ENCODE results near the gene PTPRD.

PTPRD gene

DNA sequence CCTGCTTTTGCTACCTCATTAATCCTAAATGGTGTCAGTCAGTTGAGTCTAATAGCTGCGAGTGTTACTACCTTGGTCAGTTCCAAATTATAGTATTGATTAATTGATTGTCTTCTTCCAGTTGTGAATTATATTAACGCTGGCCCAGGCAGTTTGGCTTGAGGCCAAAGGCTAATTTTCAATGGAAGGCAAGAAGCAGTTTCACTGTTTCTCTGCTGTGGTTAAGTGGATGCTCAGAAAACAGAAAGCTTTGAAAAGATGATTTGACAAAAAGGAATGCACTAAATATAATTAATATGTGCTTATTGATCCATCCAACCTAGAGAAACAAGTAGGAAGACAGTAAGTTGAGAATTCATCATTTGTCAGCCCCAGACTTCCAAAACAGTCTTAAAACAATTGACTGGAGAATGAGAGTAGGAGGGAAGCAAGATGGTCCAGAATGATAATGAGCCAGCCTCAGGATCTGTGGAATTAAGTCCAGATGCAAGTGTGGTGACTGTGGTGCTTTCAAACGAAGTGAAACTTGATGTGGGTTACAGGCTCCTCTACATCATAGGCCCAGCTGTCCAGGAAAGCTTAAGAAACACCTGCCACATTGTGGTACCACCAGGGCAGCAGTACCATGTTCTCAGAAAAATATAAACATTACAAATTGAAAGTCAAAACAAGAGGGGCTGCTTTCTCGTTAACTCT, 1442.2 kb downstream of the PTPRD start:
- no CpG with 5 or more reads among the region's 4 CpGs for WGBS (ENCODE audit: extremely low coverage, insufficient coverage, insufficient read length)
- Histone ChIP-seq H4K91ac (ENCODE audit: low read depth, low read length) (no peak overlapping the region), H2AFZ (ENCODE audit: insufficient read depth, low read length, poor library complexity) (no peak overlapping the region), H4K8ac (ENCODE audit: low read depth, low read length) (no peak overlapping the region), H2BK120ac (ENCODE audit: insufficient read depth, low read length, poor library complexity) (no peak overlapping the region), H3K18ac (ENCODE audit: low read length) (no peak overlapping the region), H3K27me3 (ENCODE audit: insufficient read depth, low read length) (no peaks in the 10 kb centered on the region), H3K9ac (ENCODE audit: low read length) (no peak overlapping the region), H3K4me3 (ENCODE audit: low read depth, low read length) (no peak overlapping the region), H3K14ac (ENCODE audit: low read length) (no peak overlapping the region), H3K4me1 (ENCODE audit: control insufficient read depth in 1 of 2, insufficient read depth in 2 of 2, low read length in 2 of 2) (no peaks in the 10 kb centered on the region), H3K36me3 (ENCODE audit: control insufficient read depth in 1 of 2, insufficient read depth in 2 of 2, low read length in 2 of 2) (no peaks in the 10 kb centered on the region), H3K23ac (ENCODE audit: low read length) (no peak overlapping the region), H3K9me3 (ENCODE audit: insufficient read depth, low read depth, low read length) (no peaks in the 10 kb centered on the region), H4K12ac (ENCODE audit: low read depth, low read length) (no peak overlapping the region), H3K4ac (ENCODE audit: low read depth, low read length) (no peak overlapping the region), H3K4me2 (ENCODE audit: low read length) (no peak overlapping the region), H2BK5ac (ENCODE audit: low read depth, low read length, poor library complexity) (no peak overlapping the region), H3K79me2 (ENCODE audit: control insufficient read depth, insufficient read depth, low read length, poor library complexity) (no peaks in the 10 kb centered on the region), H3K79me1 (ENCODE audit: low read length) (no peaks in the 10 kb centered on the region), H2AK5ac (ENCODE audit: low read length) (no peak overlapping the region), H2BK12ac (ENCODE audit: low read length) (no peak overlapping the region), H3K27ac (ENCODE audit: low read depth, low read length) (no peak overlapping the region)
- no peak for DNase-seq

- no peak overlapping the region for H3K18ac ChIP-seq (ENCODE audit: low read length)
- H3K4me3 ChIP-seq (ENCODE audit: low read depth, low read length) = no peak overlapping the region
- H3K9ac ChIP-seq (ENCODE audit: low read length) = no peak overlapping the region
- no peak overlapping the region for H3K23ac ChIP-seq (ENCODE audit: low read length)
- H3K79me2 ChIP-seq (ENCODE audit: control insufficient read depth, insufficient read depth, low read length, poor library complexity) = no peaks in the 10 kb centered on the region
- H4K91ac ChIP-seq (ENCODE audit: low read depth, low read length) = no peak overlapping the region
- H2AK5ac ChIP-seq (ENCODE audit: low read length) = no peak overlapping the region
- no peak overlapping the region for H3K4ac ChIP-seq (ENCODE audit: low read depth, low read length)
- no peak overlapping the region for H4K8ac ChIP-seq (ENCODE audit: low read depth, low read length)
- H2BK12ac ChIP-seq (ENCODE audit: low read length) = no peak overlapping the region
- no CpG with 5 or more reads among the region's 3 CpGs for WGBS (ENCODE audit: extremely low coverage, insufficient coverage, insufficient read length)
- H3K14ac ChIP-seq (ENCODE audit: low read length) = no peak overlapping the region
- no peak overlapping the region for H2AFZ ChIP-seq (ENCODE audit: insufficient read depth, low read length, poor library complexity)
- H3K36me3 ChIP-seq (ENCODE audit: control insufficient read depth in 1 of 2, insufficient read depth in 2 of 2, low read length in 2 of 2) = no peaks in the 10 kb centered on the region
- H2BK120ac ChIP-seq (ENCODE audit: insufficient read depth, low read length, poor library complexity) = no peak overlapping the region
- H4K12ac ChIP-seq (ENCODE audit: low read depth, low read length) = no peak overlapping the region
- no peak overlapping the region for H2BK5ac ChIP-seq (ENCODE audit: low read depth, low read length, poor library complexity)
- H3K27me3 ChIP-seq (ENCODE audit: insufficient read depth, low read length) = no peaks in the 10 kb centered on the region
- no peak overlapping the region for H3K4me2 ChIP-seq (ENCODE audit: low read length)
- no peak overlapping the region for H3K27ac ChIP-seq (ENCODE audit: low read depth, low read length)
- no peaks in the 10 kb centered on the region for H3K9me3 ChIP-seq (ENCODE audit: insufficient read depth, low read depth, low read length)
- H3K4me1 ChIP-seq (ENCODE audit: control insufficient read depth in 1 of 2, insufficient read depth in 2 of 2, low read length in 2 of 2) = no peaks in the 10 kb centered on the region
- no peaks in the 10 kb centered on the region for H3K79me1 ChIP-seq (ENCODE audit: low read length)
- no peak for DNase-seq
Measured at GRCh38 chr9:9142001-9142400, 1470.8 kb downstream of the PTPRD start.

DNA sequence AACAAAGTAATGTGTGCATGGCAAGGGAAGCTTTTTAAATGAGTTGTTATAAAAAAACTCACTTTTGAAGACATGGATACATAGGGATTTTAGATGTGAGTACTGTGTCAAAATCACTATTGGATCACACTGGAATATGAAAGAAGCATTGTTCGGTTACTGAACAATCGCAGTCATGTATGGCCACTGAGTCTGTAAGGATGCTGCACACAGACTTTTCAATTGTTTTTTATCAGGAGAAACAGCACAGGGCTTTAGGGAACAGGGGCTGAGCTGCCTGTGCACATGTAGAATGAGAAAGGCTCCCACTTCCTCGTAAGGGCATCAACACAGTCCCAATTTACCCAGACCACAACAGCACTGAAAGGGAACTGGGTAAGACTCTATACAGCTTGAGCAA, 1479.3 kb downstream of the PTPRD start:
- no peak overlapping the region for H3K27ac ChIP-seq (ENCODE audit: low read depth, low read length)
- no peak overlapping the region for H2AK5ac ChIP-seq (ENCODE audit: low read length)
- H2BK120ac ChIP-seq (ENCODE audit: insufficient read depth, low read length, poor library complexity) = no peak overlapping the region
- no peak overlapping the region for H2AFZ ChIP-seq (ENCODE audit: insufficient read depth, low read length, poor library complexity)
- H3K18ac ChIP-seq (ENCODE audit: low read length) = no peak overlapping the region
- WGBS (ENCODE audit: extremely low coverage, insufficient coverage, insufficient read length) = no CpG with 5 or more reads among the region's 3 CpGs
- no peak overlapping the region for H3K9ac ChIP-seq (ENCODE audit: low read length)
- H4K91ac ChIP-seq (ENCODE audit: low read depth, low read length) = no peak overlapping the region
- no peak overlapping the region for H4K12ac ChIP-seq (ENCODE audit: low read depth, low read length)
- H2BK12ac ChIP-seq (ENCODE audit: low read length) = no peak overlapping the region
- H3K79me1 ChIP-seq (ENCODE audit: low read length) = no peaks in the 10 kb centered on the region
- no peaks in the 10 kb centered on the region for H3K4me1 ChIP-seq (ENCODE audit: control insufficient read depth in 1 of 2, insufficient read depth in 2 of 2, low read length in 2 of 2)
- H3K27me3 ChIP-seq (ENCODE audit: insufficient read depth, low read length) = no peaks in the 10 kb centered on the region
- H3K4me3 ChIP-seq (ENCODE audit: low read depth, low read length) = no peak overlapping the region
- DNase-seq = no peak
- no peaks in the 10 kb centered on the region for H3K9me3 ChIP-seq (ENCODE audit: insufficient read depth, low read depth, low read length)
- no peak overlapping the region for H3K23ac ChIP-seq (ENCODE audit: low read length)
- H4K8ac ChIP-seq (ENCODE audit: low read depth, low read length) = no peak overlapping the region
- H3K79me2 ChIP-seq (ENCODE audit: control insufficient read depth, insufficient read depth, low read length, poor library complexity) = no peaks in the 10 kb centered on the region
- no peak overlapping the region for H3K4ac ChIP-seq (ENCODE audit: low read depth, low read length)
- no peak overlapping the region for H2BK5ac ChIP-seq (ENCODE audit: low read depth, low read length, poor library complexity)
- no peak overlapping the region for H3K4me2 ChIP-seq (ENCODE audit: low read length)
- no peak overlapping the region for H3K14ac ChIP-seq (ENCODE audit: low read length)
- no peaks in the 10 kb centered on the region for H3K36me3 ChIP-seq (ENCODE audit: control insufficient read depth in 1 of 2, insufficient read depth in 2 of 2, low read length in 2 of 2)

DNA sequence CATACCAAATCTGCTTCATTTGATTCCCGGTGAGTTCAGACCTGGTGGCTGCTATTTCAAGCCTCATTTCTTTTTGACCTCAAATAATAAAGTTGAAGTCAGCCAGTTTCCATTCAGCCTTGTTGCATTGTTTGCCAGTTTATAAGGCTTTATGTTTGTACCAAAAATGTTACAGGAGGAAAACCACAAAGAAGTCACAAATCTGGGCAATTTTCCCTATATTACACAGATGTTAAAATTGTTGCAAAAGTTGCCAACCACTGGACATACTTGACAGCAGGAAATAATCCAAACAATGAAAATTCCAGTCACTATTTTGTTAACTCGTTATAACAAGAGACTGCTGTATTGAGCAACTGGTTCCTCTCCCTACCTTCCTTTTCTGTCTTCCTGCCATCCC, 1488.2 kb downstream of the PTPRD start:
- no peak overlapping the region for H3K14ac ChIP-seq (ENCODE audit: low read length)
- no peak for DNase-seq
- no peak overlapping the region for H4K91ac ChIP-seq (ENCODE audit: low read depth, low read length)
- H3K4ac ChIP-seq (ENCODE audit: low read depth, low read length) = no peak overlapping the region
- no peak overlapping the region for H2BK12ac ChIP-seq (ENCODE audit: low read length)
- no peaks in the 10 kb centered on the region for H3K79me1 ChIP-seq (ENCODE audit: low read length)
- no peak overlapping the region for H2AFZ ChIP-seq (ENCODE audit: insufficient read depth, low read length, poor library complexity)
- H3K4me1 ChIP-seq (ENCODE audit: control insufficient read depth in 1 of 2, insufficient read depth in 2 of 2, low read length in 2 of 2) = no peaks in the 10 kb centered on the region
- H3K79me2 ChIP-seq (ENCODE audit: control insufficient read depth, insufficient read depth, low read length, poor library complexity) = no peaks in the 10 kb centered on the region
- H3K4me2 ChIP-seq (ENCODE audit: low read length) = no peak overlapping the region
- H3K27me3 ChIP-seq (ENCODE audit: insufficient read depth, low read length) = no peaks in the 10 kb centered on the region
- H4K8ac ChIP-seq (ENCODE audit: low read depth, low read length) = no peak overlapping the region
- H3K23ac ChIP-seq (ENCODE audit: low read length) = no peak overlapping the region
- no peak overlapping the region for H3K4me3 ChIP-seq (ENCODE audit: low read depth, low read length)
- no peak overlapping the region for H2AK5ac ChIP-seq (ENCODE audit: low read length)
- no peak overlapping the region for H2BK5ac ChIP-seq (ENCODE audit: low read depth, low read length, poor library complexity)
- no peak overlapping the region for H2BK120ac ChIP-seq (ENCODE audit: insufficient read depth, low read length, poor library complexity)
- no peak overlapping the region for H3K27ac ChIP-seq (ENCODE audit: low read depth, low read length)
- no peak overlapping the region for H3K18ac ChIP-seq (ENCODE audit: low read length)
- no peak overlapping the region for H4K12ac ChIP-seq (ENCODE audit: low read depth, low read length)
- peaks cover 3% of the 10 kb centered on the region for H3K9me3 ChIP-seq (ENCODE audit: insufficient read depth, low read depth, low read length)
- no CpG with 5 or more reads among the region's 2 CpGs for WGBS (ENCODE audit: extremely low coverage, insufficient coverage, insufficient read length)
- H3K36me3 ChIP-seq (ENCODE audit: control insufficient read depth in 1 of 2, insufficient read depth in 2 of 2, low read length in 2 of 2) = no peaks in the 10 kb centered on the region
- H3K9ac ChIP-seq (ENCODE audit: low read length) = no peak overlapping the region
